Activated naive CD4-positive, alpha-beta T cell treated with anti-CD3 and anti-CD28 coated beads for 36 hours (primary cell): ENCODE results near the gene EIF4E. TPM values are rescaled to one million over a fixed set of nuclear protein-coding genes. Genes with fewer than 3 reads are reported as not detected.

Experiments used
- CTCF ChIA-PET: fragments of 350-600 bp; sonication (Branson Sonifier 250); formaldehyde crosslinking; loops from one replicate; lab custom pipeline; 2021; ENCODE audit warnings: antibody characterized with exemption; lab: Charles Lee
- DNase-seq: peaks from one replicate; pipeline ENCODE4 v3.0.0-alpha.2; 2020
- H3K27ac Mint-ChIP-seq: one replicate; pipeline ENCODE4 v1.8.0; 2021; ENCODE audit warnings: mild to moderate bottlenecking, mixed read lengths
- H3K27me3 Mint-ChIP-seq: one replicate; pipeline ENCODE4 v1.8.0; 2021; ENCODE audit warnings: low read depth, mixed read lengths
- H3K36me3 Mint-ChIP-seq: one replicate; pipeline ENCODE4 v1.8.0; 2021; ENCODE audit warnings: low read depth, mixed read lengths
- H3K4me1 Mint-ChIP-seq: one replicate; pipeline ENCODE4 v1.8.0; 2021; ENCODE audit warnings: low read depth, mixed read lengths
- H3K4me3 Mint-ChIP-seq: one replicate; pipeline ENCODE4 v1.8.0; 2021; ENCODE audit warnings: mild to moderate bottlenecking, moderate library complexity, mixed read lengths
- H3K9me3 Mint-ChIP-seq: one replicate; pipeline ENCODE4 v1.8.0; 2021; ENCODE audit warnings: mixed read lengths
- intact Hi-C: fragments of 100-400 bp; cut with micrococcal nuclease; formaldehyde crosslinking; loops from one replicate; pipeline ENCODE4 v1.15.1; 2023
- total RNA-seq, 2 experiments: library from RNA; stranded (reverse); gene quantifications; one replicate each; pipeline ENCODE4 v1.2.3, GENCODE V29; 2021

Gene EIF4E
- 100 to 1,000 TPM; 104 to 116 TPM for total RNA-seq

- intact Hi-C loops: loop anchor here (1.0 to 2.0 kb wide), 10 partner anchors 67 to 1022 kb away; partner anchors contain the start of genes ADH5, H2AZ1, METAP1 and STPG2
- DNase-seq: peak; percentile 98
- CTCF ChIA-PET: interaction anchor here (0.5 to 3.1 kb wide), 6 partner anchors 67 to 964 kb away, joined by 3 to 14 read pairs (median 3); partner anchors contain the start of gene METAP1
- no peaks in the 10 kb centered on the region for H3K27me3 Mint-ChIP-seq
- H3K9me3 Mint-ChIP-seq: no peaks in the 10 kb centered on the region
- H3K27ac Mint-ChIP-seq: peak within 1 kb of the TSS; percentile 99
- peaks cover 16% of the 10 kb centered on the region for H3K36me3 Mint-ChIP-seq
- H3K4me1 Mint-ChIP-seq: peaks cover 39% of the 10 kb centered on the region
- H3K4me3 Mint-ChIP-seq: peak within 1 kb of the TSS; percentile 87
Observed at GRCh38 chr4:98928505-98929340, at the start of gene EIF4E. Gene EIF4E, minus strand, starts transcription at chr4:98929133. Its CDS starts 21 bp downstream, at chr4:98929112.

- H3K4me3 Mint-ChIP-seq: no peak overlapping the region
- H3K27ac Mint-ChIP-seq: no peak overlapping the region
- no peaks in the 10 kb centered on the region for H3K4me1 Mint-ChIP-seq
- intact Hi-C loops: no loop called here
- no peaks in the 10 kb centered on the region for H3K9me3 Mint-ChIP-seq
- peaks cover 2% of the 10 kb centered on the region for H3K27me3 Mint-ChIP-seq
- CTCF ChIA-PET: no interaction called here
- no peak for DNase-seq
- no peaks in the 10 kb centered on the region for H3K36me3 Mint-ChIP-seq
Observed at GRCh38 chr4:98977557-98977956, 48.6 kb upstream of the EIF4E start.

GRCh38 chr4:98976716-98977115 is 47.8 kb upstream of the EIF4E start:
- H3K36me3 Mint-ChIP-seq: no peaks in the 10 kb centered on the region
- no peak overlapping the region for H3K4me3 Mint-ChIP-seq
- no peaks in the 10 kb centered on the region for H3K9me3 Mint-ChIP-seq
- H3K27me3 Mint-ChIP-seq: peaks cover 2% of the 10 kb centered on the region
- intact Hi-C loops: no loop called here
- H3K27ac Mint-ChIP-seq: no peak overlapping the region
- H3K4me1 Mint-ChIP-seq: no peaks in the 10 kb centered on the region
- no peak for DNase-seq
- CTCF ChIA-PET: no interaction called here

- Mint-ChIP-seq H3K4me3 (no peak overlapping the region), H3K36me3 (no peaks in the 10 kb centered on the region), H3K4me1 (no peaks in the 10 kb centered on the region), H3K9me3 (no peaks in the 10 kb centered on the region), H3K27me3 (peaks cover 5% of the 10 kb centered on the region), H3K27ac (no peak overlapping the region)
- DNase-seq: no peak
- intact Hi-C loops: no loop called here
- CTCF ChIA-PET: interaction anchor here (0.6 kb wide), 1 partner anchor 28 kb away, joined by 3 read pairs; no protein-coding TSS in a partner anchor
Observed at GRCh38 chr4:98969878-98970785, 41.2 kb upstream of the EIF4E start.

- intact Hi-C loops: no loop called here
- H3K27ac Mint-ChIP-seq: no peak overlapping the region
- peaks cover 2% of the 10 kb centered on the region for H3K27me3 Mint-ChIP-seq
- H3K9me3 Mint-ChIP-seq: no peaks in the 10 kb centered on the region
- H3K4me1 Mint-ChIP-seq: no peaks in the 10 kb centered on the region
- H3K36me3 Mint-ChIP-seq: no peaks in the 10 kb centered on the region
- H3K4me3 Mint-ChIP-seq: no peak overlapping the region
- CTCF ChIA-PET: interaction anchor here (1.2 to 2.0 kb wide), 2 partner anchors 25 to 28 kb away, joined by 3 to 4 read pairs; partner anchors contain the start of gene METAP1
- no peak for DNase-seq
Observed at GRCh38 chr4:98967786-98968329, 38.9 kb upstream of the EIF4E start.

GRCh38 chr4:98966926-98967325 is 38.0 kb upstream of the EIF4E start:
- CTCF ChIA-PET: interaction anchor here (2.0 kb wide), 1 partner anchor 26 kb away, joined by 4 read pairs; no protein-coding TSS in a partner anchor

GRCh38 chr4:98963538-98964433 is 34.9 kb upstream of the EIF4E start:
- Mint-ChIP-seq H3K27ac (no peak overlapping the region), H3K36me3 (no peaks in the 10 kb centered on the region), H3K4me3 (no peak overlapping the region), H3K9me3 (no peaks in the 10 kb centered on the region), H3K27me3 (peaks cover 2% of the 10 kb centered on the region), H3K4me1 (no peaks in the 10 kb centered on the region)
- CTCF ChIA-PET: interaction anchor here (0.8 kb wide), 1 partner anchor 15 kb away, joined by 4 read pairs; no protein-coding TSS in a partner anchor
- intact Hi-C loops: no loop called here
- no peak for DNase-seq

More at GRCh38 chr4:98966926-98967325, 38.0 kb upstream of the EIF4E start:
- DNase-seq: no peak
- no peaks in the 10 kb centered on the region for H3K4me1 Mint-ChIP-seq
- H3K9me3 Mint-ChIP-seq: no peaks in the 10 kb centered on the region
- no peaks in the 10 kb centered on the region for H3K36me3 Mint-ChIP-seq
- intact Hi-C loops: no loop called here
- H3K27me3 Mint-ChIP-seq: peaks cover 2% of the 10 kb centered on the region
- no peak overlapping the region for H3K4me3 Mint-ChIP-seq
- H3K27ac Mint-ChIP-seq: no peak overlapping the region

- intact Hi-C loops: no loop called here
- DNase-seq: no peak
- H3K36me3 Mint-ChIP-seq: no peaks in the 10 kb centered on the region
- H3K27me3 Mint-ChIP-seq: no peaks in the 10 kb centered on the region
- CTCF ChIA-PET: no interaction called here
- no peak overlapping the region for H3K27ac Mint-ChIP-seq
- no peaks in the 10 kb centered on the region for H3K9me3 Mint-ChIP-seq
- no peaks in the 10 kb centered on the region for H3K4me1 Mint-ChIP-seq
- no peak overlapping the region for H3K4me3 Mint-ChIP-seq
Observed at GRCh38 chr4:98961770-98962169, 32.8 kb upstream of the EIF4E start.

GRCh38 chr4:98959411-98959810 is 30.5 kb upstream of the EIF4E start:
- H3K27ac Mint-ChIP-seq: no peak overlapping the region
- intact Hi-C loops: no loop called here
- H3K9me3 Mint-ChIP-seq: no peaks in the 10 kb centered on the region
- H3K4me1 Mint-ChIP-seq: no peaks in the 10 kb centered on the region
- no peak overlapping the region for H3K4me3 Mint-ChIP-seq
- no peaks in the 10 kb centered on the region for H3K36me3 Mint-ChIP-seq
- H3K27me3 Mint-ChIP-seq: peaks cover 3% of the 10 kb centered on the region
- CTCF ChIA-PET: no interaction called here
- no peak for DNase-seq

- no peaks in the 10 kb centered on the region for H3K9me3 Mint-ChIP-seq
- CTCF ChIA-PET: no interaction called here
Observed at GRCh38 chr4:98958065-98958464, 29.1 kb upstream of the EIF4E start.

GRCh38 chr4:98955229-98955628 is 26.3 kb upstream of the EIF4E start:
- no peaks in the 10 kb centered on the region for H3K36me3 Mint-ChIP-seq
- CTCF ChIA-PET: interaction anchor here (0.6 kb wide), 1 partner anchor 19 kb away, joined by 3 read pairs; no protein-coding TSS in a partner anchor
- H3K27ac Mint-ChIP-seq: no peak overlapping the region
- intact Hi-C loops: no loop called here
- H3K27me3 Mint-ChIP-seq: peaks cover 3% of the 10 kb centered on the region
- no peak overlapping the region for H3K4me3 Mint-ChIP-seq
- H3K9me3 Mint-ChIP-seq: no peaks in the 10 kb centered on the region
- no peak for DNase-seq
- H3K4me1 Mint-ChIP-seq: no peaks in the 10 kb centered on the region

More at GRCh38 chr4:98958065-98958464, 29.1 kb upstream of the EIF4E start:
- no peak for DNase-seq
- no peaks in the 10 kb centered on the region for H3K36me3 Mint-ChIP-seq
- intact Hi-C loops: no loop called here
- H3K4me3 Mint-ChIP-seq: no peak overlapping the region
- peaks cover 3% of the 10 kb centered on the region for H3K27me3 Mint-ChIP-seq
- H3K27ac Mint-ChIP-seq: no peak overlapping the region
- no peaks in the 10 kb centered on the region for H3K4me1 Mint-ChIP-seq
